ENCODE data around the gene FBXO11. TPM values are rescaled to one million over a fixed set of nuclear protein-coding genes. Genes with fewer than 3 reads are reported as not detected.

FBXO11 gene
- total RNA-seq, 3 donors from 2014 or later = 37.1 to 45.1 (median 40.7) TPM

DNA sequence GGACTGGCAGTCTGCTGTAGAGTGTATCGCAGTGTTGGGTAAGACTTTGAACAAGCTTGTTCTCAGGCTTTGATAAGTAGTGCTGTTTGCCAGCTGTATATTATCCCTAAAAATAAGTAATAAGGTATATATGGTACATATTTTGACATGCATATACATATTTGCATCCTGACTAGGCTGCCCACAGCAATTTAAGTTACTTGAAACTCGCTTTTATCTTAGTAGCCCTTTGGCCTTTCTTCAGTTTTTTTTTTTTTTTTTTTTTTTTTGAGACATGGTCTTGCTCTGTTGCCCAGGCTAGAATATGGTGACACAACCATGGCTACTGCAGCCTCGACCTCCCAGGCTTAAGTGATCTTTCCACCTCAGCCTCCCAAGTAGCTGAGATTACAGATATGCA lies 105.2 kb downstream of the FBXO11 start:
- Mint-ChIP-seq H3K9me3 (peaks cover 9% of the 10 kb centered on the region), H3K4me3 (no peak overlapping the region), H3K36me3 (ENCODE audit: insufficient read depth) (peaks cover 80% of the 10 kb centered on the region), H3K27me3 (ENCODE audit: low read depth) (no peaks in the 10 kb centered on the region), H3K4me1 (ENCODE audit: low read depth) (no peaks in the 10 kb centered on the region)
- ATAC-seq (peak in 1 of 2 donors; percentile 18), DNase-seq (no peak)

DNA sequence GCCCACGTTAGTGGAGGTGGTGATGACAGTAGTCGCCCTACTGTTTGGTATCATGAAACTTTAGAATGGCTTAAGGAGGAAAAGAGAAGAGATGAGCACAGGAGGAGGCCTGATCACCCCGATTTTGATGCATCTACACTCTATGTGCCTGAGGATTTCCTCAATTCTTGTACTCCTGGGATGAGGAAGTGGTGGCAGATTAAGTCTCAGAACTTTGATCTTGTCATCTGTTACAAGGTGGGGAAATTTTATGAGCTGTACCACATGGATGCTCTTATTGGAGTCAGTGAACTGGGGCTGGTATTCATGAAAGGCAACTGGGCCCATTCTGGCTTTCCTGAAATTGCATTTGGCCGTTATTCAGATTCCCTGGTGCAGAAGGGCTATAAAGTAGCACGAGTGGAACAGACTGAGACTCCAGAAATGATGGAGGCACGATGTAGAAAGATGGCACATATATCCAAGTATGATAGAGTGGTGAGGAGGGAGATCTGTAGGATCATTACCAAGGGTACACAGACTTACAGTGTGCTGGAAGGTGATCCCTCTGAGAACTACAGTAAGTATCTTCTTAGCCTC lies 107.2 kb downstream of the FBXO11 start:
- peaks cover 9% of the 10 kb centered on the region for H3K9me3 Mint-ChIP-seq
- no peaks in the 10 kb centered on the region for H3K4me1 Mint-ChIP-seq (ENCODE audit: low read depth)
- no peaks in the 10 kb centered on the region for H3K27me3 Mint-ChIP-seq (ENCODE audit: low read depth)
- no peak for ATAC-seq
- DNase-seq = no peak
- no peak overlapping the region for H3K4me3 Mint-ChIP-seq
- peaks cover 72% of the 10 kb centered on the region for H3K36me3 Mint-ChIP-seq (ENCODE audit: insufficient read depth)

DNA sequence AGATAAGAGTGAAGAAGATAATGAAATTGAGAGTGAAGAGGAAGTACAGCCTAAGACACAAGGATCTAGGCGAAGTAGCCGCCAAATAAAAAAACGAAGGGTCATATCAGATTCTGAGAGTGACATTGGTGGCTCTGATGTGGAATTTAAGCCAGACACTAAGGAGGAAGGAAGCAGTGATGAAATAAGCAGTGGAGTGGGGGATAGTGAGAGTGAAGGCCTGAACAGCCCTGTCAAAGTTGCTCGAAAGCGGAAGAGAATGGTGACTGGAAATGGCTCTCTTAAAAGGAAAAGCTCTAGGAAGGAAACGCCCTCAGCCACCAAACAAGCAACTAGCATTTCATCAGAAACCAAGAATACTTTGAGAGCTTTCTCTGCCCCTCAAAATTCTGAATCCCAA lies 107.7 kb downstream of the FBXO11 start:
- Mint-ChIP-seq H3K4me1 (ENCODE audit: low read depth) (no peaks in the 10 kb centered on the region), H3K27me3 (ENCODE audit: low read depth) (no peaks in the 10 kb centered on the region), H3K4me3 (no peak overlapping the region), H3K36me3 (ENCODE audit: insufficient read depth) (peaks cover 68% of the 10 kb centered on the region), H3K9me3 (peaks cover 8% of the 10 kb centered on the region)
- DNase-seq (no peak), ATAC-seq (no peak)

DNA sequence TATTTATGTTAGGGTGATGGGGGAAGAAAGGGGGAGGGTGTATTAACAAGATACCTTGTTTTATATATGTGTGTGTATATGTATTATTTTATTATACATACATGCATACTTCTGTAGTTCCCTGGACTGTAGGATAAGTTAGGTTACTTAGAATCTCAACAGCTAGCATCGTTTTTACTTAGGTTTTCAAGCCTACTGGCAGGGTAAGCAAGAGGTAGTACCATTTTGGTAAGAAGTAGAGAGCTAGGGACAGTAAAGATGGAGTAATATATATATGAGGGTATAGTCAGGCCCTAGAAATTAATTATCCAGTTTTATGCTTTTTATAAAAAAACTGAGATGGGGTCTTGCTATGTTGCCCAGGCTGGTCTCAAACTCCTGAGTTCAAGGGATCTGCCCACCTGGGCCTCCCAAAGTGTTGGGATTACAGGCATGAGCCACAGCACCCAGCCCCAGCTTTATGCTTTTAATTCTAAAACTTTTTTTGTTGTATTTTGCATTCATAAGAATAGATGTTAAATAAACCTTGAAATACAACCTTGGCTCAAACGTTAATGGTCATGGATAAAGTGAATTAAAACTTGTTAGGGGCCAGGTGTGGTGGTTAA lies 110.1 kb downstream of the FBXO11 start:
- no peak for ATAC-seq
- Mint-ChIP-seq H3K9me3 (no peaks in the 10 kb centered on the region), H3K4me1 (ENCODE audit: low read depth) (peaks cover 2% of the 10 kb centered on the region), H3K27me3 (ENCODE audit: low read depth) (no peaks in the 10 kb centered on the region), H3K36me3 (ENCODE audit: insufficient read depth) (peaks cover 57% of the 10 kb centered on the region), H3K4me3 (no peak overlapping the region)
- no peak for DNase-seq

DNA sequence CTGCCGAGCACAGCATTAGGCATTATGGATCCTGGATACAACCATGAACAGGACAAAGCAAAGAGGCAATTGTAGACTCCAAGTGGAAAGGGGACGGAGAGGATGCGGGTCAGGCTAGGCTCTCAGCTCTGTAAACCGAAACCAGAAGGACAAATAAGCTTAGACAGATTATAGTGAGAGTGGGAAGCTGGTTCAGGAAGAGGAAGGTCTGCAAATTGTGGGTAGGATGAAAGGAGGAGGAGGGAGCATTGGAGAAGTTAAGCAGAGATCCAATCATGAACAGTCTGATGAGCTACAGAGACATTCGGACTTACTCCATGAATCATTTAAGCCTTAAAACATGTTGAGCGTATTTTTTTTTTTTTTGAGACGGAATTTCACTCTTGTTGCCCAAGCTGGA lies 120.3 kb downstream of the FBXO11 start:
- Mint-ChIP-seq H3K36me3 (ENCODE audit: insufficient read depth) (peaks cover 15% of the 10 kb centered on the region), H3K9me3 (no peaks in the 10 kb centered on the region), H3K27me3 (ENCODE audit: low read depth) (no peaks in the 10 kb centered on the region), H3K4me3 (no peak overlapping the region), H3K4me1 (ENCODE audit: low read depth) (peaks cover 30% of the 10 kb centered on the region)
- no peak for ATAC-seq
- DNase-seq = no peak

DNA sequence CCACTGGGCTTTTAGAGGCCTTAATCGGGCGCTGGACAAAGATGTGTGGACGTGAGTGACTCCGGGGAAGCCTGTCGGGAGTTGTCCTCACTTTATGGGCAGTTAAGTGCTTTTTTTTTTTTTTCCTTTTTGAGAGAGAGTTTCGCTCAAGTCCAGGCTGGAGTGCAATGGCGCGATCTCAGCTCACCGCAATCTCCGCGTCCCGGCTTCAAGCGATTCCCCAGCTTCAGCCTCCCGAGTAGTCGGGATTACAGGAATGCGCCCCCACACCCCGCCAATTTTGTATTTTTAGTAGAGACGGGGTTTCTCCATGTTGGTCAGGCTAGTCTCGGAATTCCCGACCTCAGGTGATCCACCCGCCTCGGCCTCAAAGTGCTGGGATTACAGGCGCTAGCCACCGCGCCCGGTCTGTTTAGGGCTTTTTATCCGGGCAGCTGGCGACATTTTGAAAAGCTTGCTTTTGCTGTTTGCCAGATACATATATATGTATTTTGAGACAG lies 121.9 kb downstream of the FBXO11 start:
- Mint-ChIP-seq H3K9me3 (no peaks in the 10 kb centered on the region), H3K4me3 (peak overlapping the region; percentile 86), H3K36me3 (ENCODE audit: insufficient read depth) (peaks cover 8% of the 10 kb centered on the region), H3K4me1 (ENCODE audit: low read depth) (peaks cover 24% of the 10 kb centered on the region), H3K27me3 (ENCODE audit: low read depth) (no peaks in the 10 kb centered on the region)
- DNase-seq (no peak), ATAC-seq (no peak)

DNA sequence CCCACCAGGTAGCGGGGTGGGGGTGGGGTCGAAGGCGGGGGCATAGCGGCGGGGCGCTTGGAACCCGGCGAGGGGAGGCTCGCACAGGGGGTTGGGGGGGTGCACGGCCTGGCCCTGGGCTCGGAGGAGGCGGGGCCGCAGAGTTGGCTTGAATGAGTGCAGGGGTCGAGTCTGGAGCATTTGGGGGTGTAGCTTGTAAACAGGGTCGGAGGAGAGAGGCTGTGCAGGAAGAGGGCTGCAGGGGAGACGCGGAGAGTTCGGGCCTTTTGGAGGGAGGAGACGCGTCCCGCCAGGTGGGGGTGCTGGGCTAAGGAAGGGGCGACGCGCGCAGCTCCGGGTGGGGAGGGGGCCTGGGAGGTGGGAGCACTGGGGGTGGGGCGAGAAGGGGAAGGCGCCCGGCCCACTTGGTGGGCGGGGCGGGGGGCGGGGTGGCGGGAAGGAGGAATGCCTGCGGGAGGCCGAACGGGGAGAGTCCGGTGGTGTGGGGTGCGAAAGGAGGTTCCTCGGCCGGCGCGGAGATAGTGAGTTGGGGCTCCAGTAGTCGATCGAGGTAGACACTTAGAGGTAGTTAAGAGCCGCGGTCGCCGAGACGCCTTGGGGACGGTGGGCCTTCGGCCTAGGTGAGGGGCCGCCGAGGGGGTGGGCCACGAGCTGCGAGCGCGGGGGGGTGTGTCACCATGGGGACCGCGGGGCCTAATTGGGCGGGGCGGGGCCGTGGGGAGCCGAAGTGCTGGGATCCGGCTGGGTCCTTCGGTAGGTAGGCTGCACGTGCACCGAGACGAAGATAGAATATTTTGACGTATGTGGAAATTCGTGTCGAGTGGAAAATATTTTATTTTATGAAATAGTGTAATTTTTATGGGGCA lies 122.6 kb downstream of the FBXO11 start:
- Mint-ChIP-seq H3K36me3 (ENCODE audit: insufficient read depth) (peaks cover 8% of the 10 kb centered on the region), H3K27me3 (ENCODE audit: low read depth) (no peaks in the 10 kb centered on the region), H3K9me3 (no peaks in the 10 kb centered on the region), H3K4me1 (ENCODE audit: low read depth) (peaks cover 24% of the 10 kb centered on the region), H3K4me3 (peak overlapping the region; percentile 86)
- ATAC-seq (peak; percentile 35 to 38), DNase-seq (peak; percentile 58)

DNA sequence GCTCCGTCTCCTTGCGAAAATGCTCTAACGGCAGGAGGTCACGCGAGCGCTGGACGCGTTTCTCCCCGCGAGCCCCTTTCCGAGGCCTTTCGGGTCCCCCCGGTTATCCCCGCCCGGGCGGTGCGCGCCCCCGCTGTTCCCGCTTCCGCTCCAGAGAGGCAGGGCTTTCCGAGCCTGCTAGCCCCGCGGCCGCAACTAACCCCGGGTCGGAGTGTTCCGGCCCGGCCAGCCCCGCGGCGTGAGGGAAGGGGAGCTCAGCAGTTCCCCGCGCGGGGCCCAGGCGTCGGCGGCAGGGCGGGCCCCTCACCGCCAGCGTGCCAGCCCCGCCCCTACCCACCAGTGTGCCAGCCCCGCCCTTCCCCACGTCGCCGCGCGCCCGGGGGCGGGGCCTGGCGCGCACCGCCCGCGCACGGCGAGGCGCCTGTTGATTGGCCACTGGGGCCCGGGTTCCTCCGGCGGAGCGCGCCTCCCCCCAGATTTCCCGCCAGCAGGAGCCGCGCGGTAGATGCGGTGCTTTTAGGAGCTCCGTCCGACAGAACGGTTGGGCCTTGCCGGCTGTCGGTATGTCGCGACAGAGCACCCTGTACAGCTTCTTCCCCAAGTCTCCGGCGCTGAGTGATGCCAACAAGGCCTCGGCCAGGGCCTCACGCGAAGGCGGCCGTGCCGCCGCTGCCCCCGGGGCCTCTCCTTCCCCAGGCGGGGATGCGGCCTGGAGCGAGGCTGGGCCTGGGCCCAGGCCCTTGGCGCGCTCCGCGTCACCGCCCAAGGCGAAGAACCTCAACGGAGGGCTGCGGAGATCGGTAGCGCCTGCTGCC lies 123.4 kb downstream of the FBXO11 start, which contains the start of gene MSH6:
Gene MSH6 (plus strand): TSS at position 475 of the 815 bp plus-strand sequence. CDS start 89 bp downstream, at position 564.
- H3K4me1 Mint-ChIP-seq (ENCODE audit: low read depth) = peaks cover 24% of the 10 kb centered on the region

DNA sequence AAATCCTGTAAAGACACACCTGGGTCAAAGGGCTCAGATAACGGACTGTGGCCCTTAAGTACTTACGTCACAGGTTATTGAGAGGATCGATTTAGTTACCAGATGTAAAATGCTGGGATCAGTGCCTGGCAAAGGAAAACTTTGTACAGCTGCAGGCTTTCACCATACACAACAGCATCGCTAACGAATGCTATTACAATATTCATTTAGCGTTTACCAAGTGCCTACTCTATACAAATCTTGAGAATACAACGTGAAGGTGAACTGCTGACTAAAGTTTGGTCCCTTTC lies 124.0 kb downstream of the FBXO11 start:
- Mint-ChIP-seq H3K4me3 (peak overlapping the region; percentile 80), H3K36me3 (ENCODE audit: insufficient read depth) (peaks cover 8% of the 10 kb centered on the region), H3K27me3 (ENCODE audit: low read depth) (no peaks in the 10 kb centered on the region), H3K4me1 (ENCODE audit: low read depth) (peaks cover 24% of the 10 kb centered on the region), H3K9me3 (no peaks in the 10 kb centered on the region)
- DNase-seq (no peak), ATAC-seq (no peak)

More for the DNA sequence above, 123.4 kb downstream of the FBXO11 start, which contains the start of gene MSH6:
- H3K4me3 Mint-ChIP-seq = peak within 1 kb of the TSS; percentile 86
- H3K36me3 Mint-ChIP-seq (ENCODE audit: insufficient read depth) = peaks cover 8% of the 10 kb centered on the region
- H3K9me3 Mint-ChIP-seq = no peaks in the 10 kb centered on the region
- H3K27me3 Mint-ChIP-seq (ENCODE audit: low read depth) = no peaks in the 10 kb centered on the region
- peak; percentile 87 to 90 for ATAC-seq
- peak; percentile 84 for DNase-seq

DNA sequence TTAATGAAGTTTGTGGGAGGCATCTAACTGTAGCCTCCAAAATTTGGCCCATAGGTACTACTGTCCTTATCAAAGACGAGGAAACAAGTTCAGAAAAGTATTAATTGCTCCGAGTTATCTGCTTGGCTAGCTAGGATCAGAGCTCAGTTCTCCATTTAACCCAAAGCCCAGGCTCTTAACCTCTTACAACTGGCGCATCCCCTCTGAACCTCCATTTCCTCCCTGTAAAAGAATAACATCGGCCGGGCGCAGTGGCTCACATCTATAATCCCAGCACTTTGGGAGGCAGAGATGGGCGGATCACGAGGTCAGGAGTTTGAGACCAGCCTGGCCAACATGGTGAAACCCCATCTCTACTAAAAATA lies 126.9 kb downstream of the FBXO11 start:
- Mint-ChIP-seq H3K9me3 (no peaks in the 10 kb centered on the region), H3K36me3 (ENCODE audit: insufficient read depth) (no peaks in the 10 kb centered on the region), H3K4me3 (no peak overlapping the region), H3K4me1 (ENCODE audit: low read depth) (peaks cover 2% of the 10 kb centered on the region), H3K27me3 (ENCODE audit: low read depth) (no peaks in the 10 kb centered on the region)
- DNase-seq (no peak), ATAC-seq (no peak)

DNA sequence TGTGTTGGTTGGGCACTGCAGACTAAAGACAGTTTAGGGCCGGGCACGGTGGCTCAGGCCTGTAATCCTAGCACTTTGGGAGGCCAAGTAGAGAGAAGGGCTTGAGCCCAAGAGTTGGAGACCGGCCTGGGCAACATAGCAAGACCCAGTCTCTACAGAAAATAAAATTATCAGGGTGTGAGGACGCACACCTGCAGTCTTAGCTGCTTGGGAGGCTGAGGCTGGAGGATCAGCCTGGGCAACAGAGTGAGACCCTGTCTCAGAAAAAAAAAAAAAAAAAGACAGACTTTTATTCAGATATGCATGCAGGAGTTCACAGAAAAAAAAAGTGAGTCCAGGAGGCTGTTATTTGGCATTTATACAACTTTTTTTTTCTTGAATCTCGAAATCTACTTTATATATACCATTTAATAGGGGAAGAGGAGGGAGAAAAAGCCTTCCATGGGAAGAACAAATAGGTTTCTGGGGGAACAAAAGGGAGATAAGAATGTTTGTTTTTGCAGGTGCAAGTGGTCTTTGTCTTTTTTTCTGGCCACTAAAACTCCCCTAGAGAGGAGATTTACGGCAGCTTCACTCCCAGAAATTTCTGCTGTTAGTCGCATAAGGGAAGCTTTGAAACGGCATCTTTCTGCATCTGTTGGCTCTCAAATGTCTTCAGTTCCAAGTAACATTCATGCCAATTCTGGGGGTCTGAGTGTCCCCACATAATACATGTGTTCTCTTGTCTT lies 127.4 kb downstream of the FBXO11 start:
- no peak overlapping the region for H3K4me3 Mint-ChIP-seq
- no peaks in the 10 kb centered on the region for H3K36me3 Mint-ChIP-seq (ENCODE audit: insufficient read depth)
- ATAC-seq = no peak

DNA sequence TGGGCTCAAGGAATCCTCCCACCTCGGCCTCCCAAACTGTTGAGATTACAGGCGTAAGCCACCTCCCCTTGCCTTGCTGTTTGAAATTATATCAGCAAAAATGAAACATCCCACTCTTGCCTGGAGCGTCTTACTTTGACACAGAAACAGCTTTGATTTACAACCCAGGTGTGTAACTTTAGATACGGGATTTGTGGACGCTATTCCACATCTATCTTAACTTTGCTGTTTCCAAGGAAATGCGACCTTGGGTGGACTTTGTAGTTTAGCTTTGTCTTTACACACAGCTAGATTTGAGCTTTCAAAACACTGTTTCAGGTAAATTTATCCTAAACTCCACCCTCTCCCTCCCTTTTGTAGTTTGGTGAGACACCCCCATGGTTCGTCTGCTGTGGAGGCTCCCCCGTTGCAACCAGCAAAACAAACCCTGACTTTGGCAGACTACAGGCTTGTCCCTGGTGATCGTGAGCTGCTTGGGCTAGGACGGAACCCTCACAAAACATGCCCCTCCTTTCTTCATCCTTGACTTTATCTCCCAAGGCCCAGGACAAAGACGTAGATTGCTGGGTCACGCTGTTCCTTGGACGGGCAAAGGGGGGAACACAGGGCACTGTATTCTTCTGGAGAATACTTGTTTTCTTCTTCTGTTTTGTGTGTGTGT lies 128.9 kb downstream of the FBXO11 start:
- Mint-ChIP-seq H3K36me3 (ENCODE audit: insufficient read depth) (no peaks in the 10 kb centered on the region), H3K4me3 (no peak overlapping the region), H3K27me3 (ENCODE audit: low read depth) (no peaks in the 10 kb centered on the region), H3K4me1 (ENCODE audit: low read depth) (peaks cover 2% of the 10 kb centered on the region), H3K9me3 (no peaks in the 10 kb centered on the region)
- DNase-seq (no peak), ATAC-seq (no peak)

More for the DNA sequence above, 127.4 kb downstream of the FBXO11 start:
- Mint-ChIP-seq H3K4me1 (ENCODE audit: low read depth) (peaks cover 2% of the 10 kb centered on the region), H3K9me3 (no peaks in the 10 kb centered on the region), H3K27me3 (ENCODE audit: low read depth) (no peaks in the 10 kb centered on the region)
- no peak for DNase-seq

DNA sequence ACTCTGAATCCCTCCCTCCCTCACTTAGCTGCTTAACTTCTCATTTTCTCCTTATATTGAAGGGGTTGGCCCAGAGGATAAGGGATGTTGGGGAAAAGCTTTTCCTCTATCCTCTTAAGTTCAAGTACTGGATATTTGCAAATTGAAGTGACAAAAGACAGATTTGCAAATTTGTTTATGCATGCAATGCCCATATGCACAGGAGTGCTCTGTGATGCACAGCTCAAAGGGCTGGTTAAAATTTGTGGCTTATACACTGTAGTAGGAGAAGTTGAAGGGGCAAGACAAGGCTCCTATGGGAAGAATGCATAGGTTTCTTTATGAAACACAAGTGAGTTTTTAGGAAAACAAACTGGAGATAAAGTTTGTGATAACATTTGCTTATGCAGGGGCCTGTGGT lies 131.7 kb downstream of the FBXO11 start:
- Mint-ChIP-seq H3K36me3 (ENCODE audit: insufficient read depth) (no peaks in the 10 kb centered on the region), H3K27me3 (ENCODE audit: low read depth) (no peaks in the 10 kb centered on the region), H3K4me3 (no peak overlapping the region), H3K4me1 (ENCODE audit: low read depth) (no peaks in the 10 kb centered on the region), H3K9me3 (no peaks in the 10 kb centered on the region)
- DNase-seq = no peak
- ATAC-seq = no peak

Measured in activated T-cell treated with anti-CD3 and anti-CD28 coated beads, Interleukin-2, amount 50 U/mL, for 4 hours (primary cell).